H9 (cell line): ENCODE data around the gene AK5. TPM values are rescaled to one million over a fixed set of nuclear protein-coding genes. Genes with fewer than 3 reads are reported as not detected.

ENCODE experiments used
- DNase-seq: peaks from one replicate; pipeline ENCODE4 v3.0.0-alpha.2; 2017
- H2AFZ ChIP-seq: one replicate; pipeline ENCODE4 v1.6.1; 2013; ENCODE audit warnings: mild to moderate bottlenecking, low read length, control low read depth, moderate library complexity
- H2AK5ac ChIP-seq: 2 replicates; pipeline ENCODE4 v1.6.1; 2013; ENCODE audit warnings: low read length, control low read depth, mixed read lengths; ENCODE audit not compliant: insufficient read length
- H2BK120ac ChIP-seq: one replicate; pipeline ENCODE4 v1.6.1; 2013; ENCODE audit warnings: low read depth, mild to moderate bottlenecking, low read length, control low read depth, inconsistent platforms; ENCODE audit not compliant: poor library complexity, severe bottlenecking
- H2BK12ac ChIP-seq: 2 replicates; pipeline ENCODE4 v1.6.1; 2013; ENCODE audit warnings: low read length, control low read depth, mixed read lengths, low read depth; ENCODE audit not compliant: insufficient read length
- H2BK15ac ChIP-seq: 2 replicates; pipeline ENCODE4 v1.6.1; 2013; ENCODE audit warnings: low read depth, low read length, control low read depth
- H2BK20ac ChIP-seq: one replicate; pipeline ENCODE4 v1.6.1; 2013; ENCODE audit warnings: low read depth, mild to moderate bottlenecking, low read length, control low read depth, inconsistent platforms; ENCODE audit not compliant: poor library complexity, severe bottlenecking
- H2BK5ac ChIP-seq: 2 replicates; pipeline ENCODE4 v1.6.1; 2013; ENCODE audit warnings: low read length, control low read depth, mixed read lengths; ENCODE audit not compliant: insufficient read length
- H3K14ac ChIP-seq: 2 replicates; pipeline ENCODE4 v1.6.1; 2013; ENCODE audit warnings: low read length, control low read depth; ENCODE audit not compliant: insufficient read depth
- H3K18ac ChIP-seq: 2 replicates; pipeline ENCODE4 v1.6.1; 2013; ENCODE audit warnings: low read depth, mild to moderate bottlenecking, mixed read lengths, low read length, control low read depth; ENCODE audit not compliant: insufficient read length
- H3K23ac ChIP-seq: 2 replicates; pipeline ENCODE4 v1.6.1; 2013; ENCODE audit warnings: low read length, control low read depth, mixed read lengths, low read depth; ENCODE audit not compliant: insufficient read length
- H3K23me2 ChIP-seq: 2 replicates; pipeline ENCODE4 v1.6.1; 2013; ENCODE audit warnings: low read depth, mild to moderate bottlenecking, mixed read lengths, low read length, control low read depth; ENCODE audit not compliant: insufficient read length, poor library complexity, severe bottlenecking
- H3K27ac ChIP-seq: 2 replicates; pipeline ENCODE4 v1.5.1; 2013; ENCODE audit warnings: low read length, control low read depth, mixed read lengths, low read depth; ENCODE audit not compliant: insufficient read length
- H3K27me3 ChIP-seq: 2 replicates; pipeline ENCODE4 v1.6.1; 2013; ENCODE audit warnings: low read length, control low read depth, inconsistent platforms; ENCODE audit not compliant: insufficient read depth
- H3K4ac ChIP-seq: 2 replicates; pipeline ENCODE4 v1.6.1; 2013; ENCODE audit warnings: low read depth, mild to moderate bottlenecking, control low read depth, inconsistent platforms, low read length, moderate library complexity
- H3K4me1 ChIP-seq: 2 replicates; pipeline ENCODE4 v1.6.1; 2013; ENCODE audit warnings: low read length, control low read depth, inconsistent platforms; ENCODE audit not compliant: insufficient read depth
- H3K4me2 ChIP-seq: 2 replicates; pipeline ENCODE4 v1.6.1; 2013; ENCODE audit warnings: low read length, control low read depth, mixed read lengths; ENCODE audit not compliant: insufficient read length, insufficient read depth
- H3K56ac ChIP-seq: 2 replicates; pipeline ENCODE4 v1.6.1; 2013; ENCODE audit warnings: low read depth, mild to moderate bottlenecking, mixed read lengths, low read length, control low read depth; ENCODE audit not compliant: insufficient read length
- H3K79me1 ChIP-seq: 2 replicates; pipeline ENCODE4 v1.6.1; 2013; ENCODE audit warnings: low read depth, mild to moderate bottlenecking, moderate library complexity, low read length, control low read depth, inconsistent platforms; ENCODE audit not compliant: insufficient read depth, poor library complexity, severe bottlenecking
- H3K79me2 ChIP-seq: 2 replicates; pipeline ENCODE4 v1.6.1; 2013; ENCODE audit warnings: low read length, control low read depth, inconsistent platforms; ENCODE audit not compliant: insufficient read depth
- H3K9ac ChIP-seq: 2 replicates; pipeline ENCODE4 v1.6.1; 2013; ENCODE audit warnings: low read length, control low read depth, mixed read lengths; ENCODE audit not compliant: insufficient read length; ENCODE audit errors: extremely low read depth
- H3K9me3 ChIP-seq: one replicate; pipeline ENCODE4 v1.6.1; 2013; ENCODE audit warnings: low read depth, low read length, inconsistent platforms; ENCODE audit not compliant: control insufficient read depth
- H3T11ph ChIP-seq: one replicate; pipeline ENCODE4 v1.6.1; 2013; ENCODE audit warnings: mild to moderate bottlenecking, low read length, control low read depth, inconsistent platforms
- H4K20me1 ChIP-seq: one replicate; pipeline ENCODE4 v1.6.1; 2013; ENCODE audit not compliant: control insufficient read depth, insufficient read length, insufficient read depth
- H4K5ac ChIP-seq: 2 replicates; pipeline ENCODE4 v1.6.1; 2013; ENCODE audit warnings: low read depth, mild to moderate bottlenecking, mixed read lengths, low read length, control low read depth; ENCODE audit not compliant: insufficient read length
- H4K8ac ChIP-seq: replicated peaks from 2 replicates; pipeline ENCODE4 v1.6.1; 2013; ENCODE audit warnings: low read length, control low read depth, mixed read lengths, low read depth; ENCODE audit not compliant: insufficient read length
- H4K91ac ChIP-seq: 2 replicates; pipeline ENCODE4 v1.6.1; 2013; ENCODE audit warnings: low read depth, mild to moderate bottlenecking, moderate library complexity, mixed read lengths, low read length, control low read depth; ENCODE audit not compliant: insufficient read length
- H3K27ac Mint-ChIP-seq, 3 experiments: 2 replicates in 2 of 3; 3 replicates in 1 of 3; pipeline ENCODE4 v1.8.0; 2020 to 2021; ENCODE audit warnings: mixed read lengths in 3 of 3, mild to moderate bottlenecking in 1 of 3, moderate library complexity in 1 of 3
- H3K27me3 Mint-ChIP-seq: 2 replicates; pipeline ENCODE4 v1.8.0; 2021; ENCODE audit warnings: low read depth, mild to moderate bottlenecking, moderate library complexity, mixed read lengths
- H3K36me3 Mint-ChIP-seq, 3 experiments: 2 replicates in 2 of 3; 3 replicates in 1 of 3; pipeline ENCODE4 v1.8.0; 2020 to 2021; ENCODE audit warnings: low read depth in 3 of 3, mixed read lengths in 3 of 3; ENCODE audit not compliant: insufficient read depth in 1 of 3
- H3K4me1 Mint-ChIP-seq, 2 experiments: 2 replicates each; pipeline ENCODE4 v1.8.0; 2020; ENCODE audit warnings: mixed read lengths in 2 of 2
- H3K4me3 Mint-ChIP-seq, 2 experiments: 2 replicates in 1 of 2; 3 replicates in 1 of 2; pipeline ENCODE4 v1.8.0; 2020 to 2021; ENCODE audit warnings: mild to moderate bottlenecking in 2 of 2, mixed read lengths in 2 of 2, moderate library complexity in 1 of 2
- H3K9me3 Mint-ChIP-seq, 2 experiments: 2 replicates in 1 of 2; 3 replicates in 1 of 2; pipeline ENCODE4 v1.8.0; 2020; ENCODE audit warnings: mild to moderate bottlenecking in 2 of 2, mixed read lengths in 2 of 2, moderate library complexity in 1 of 2
- WGBS: extraction: QIAGEN DNeasy Blood & Tissue Kit; methylation state at CpG from one replicate; pipeline ENCODE4 v1.1.7; 2013; ENCODE audit warnings: missing lambda C conversion rate, low lambda C conversion rate, mixed read lengths; ENCODE audit not compliant: insufficient read length; ENCODE audit errors: extremely low coverage; 5-methylcytosine and 5-hydroxymethylcytosine counted together
- total RNA-seq: library from RNA; stranded (reverse); gene quantifications from 2 replicates; pipeline ENCODE4 v1.2.1, GENCODE V29; 2021
- TF ChIP-seq, protein P1 (sequence below): fragments of 200-600 bp; sonication (generic); conservative IDR thresholded peaks from 3 replicates; pipeline ENCODE4 v1.8.0; 2021; ENCODE audit warnings: antibody characterized with exemption, mild to moderate bottlenecking

The AK5 gene
- total RNA-seq, 1 experiment from 2014 or later: 2.5 TPM

DNA sequence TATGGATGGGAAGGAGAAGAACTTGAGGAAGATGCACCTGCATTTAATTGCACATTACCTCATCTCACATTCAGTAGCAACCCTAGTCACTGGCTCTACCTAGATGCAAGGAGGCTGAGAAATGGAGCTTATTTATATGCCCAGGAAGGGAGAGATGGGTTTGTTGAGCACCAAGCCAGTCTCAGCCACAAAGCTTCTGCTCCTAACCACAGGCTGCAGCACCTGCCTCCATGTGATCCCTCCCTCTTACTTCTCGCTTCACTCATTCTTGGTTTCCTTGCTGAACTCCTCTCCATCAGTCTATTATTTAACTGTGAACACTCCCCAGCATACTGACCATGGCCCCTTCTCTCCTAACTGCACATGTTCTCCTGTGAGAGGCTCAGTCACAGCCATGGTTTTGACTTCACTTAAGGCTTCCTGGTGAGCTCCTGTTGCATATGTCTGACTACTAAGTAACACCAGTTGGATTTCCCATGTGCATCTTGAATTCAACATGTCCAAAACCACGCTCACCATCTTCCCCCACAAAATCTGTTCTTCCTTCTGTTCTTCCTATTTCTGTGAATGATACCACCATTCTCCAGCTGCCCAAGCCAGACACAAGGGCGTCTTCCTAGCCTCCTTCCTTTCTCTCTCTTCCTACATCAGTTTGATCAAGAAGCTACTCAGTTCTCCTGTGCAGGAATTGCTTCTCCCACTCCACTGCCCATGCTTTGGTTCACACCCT lies 139.8 kb downstream of the AK5 start:
- no peak overlapping the region for H3K23ac ChIP-seq
- H3K27me3 ChIP-seq: no peaks in the 10 kb centered on the region
- no peak overlapping the region for H2AFZ ChIP-seq
- Mint-ChIP-seq H3K4me3 (no peak overlapping the region), H3K27me3 (no peaks in the 10 kb centered on the region), H3K36me3 (peaks cover 0 to 8% (median 1%) of the 10 kb centered on the region in 3 experiments; a peak in 3 of 7 replicates), H3K4me1 (peaks cover 4 to 5% of the 10 kb centered on the region in 2 experiments; a peak in 2 of 4 replicates), H3K27ac (no peak overlapping the region), H3K9me3 (peaks cover 6 to 7% of the 10 kb centered on the region in 2 experiments; a peak in 4 of 5 replicates)
- no peak overlapping the region for H2BK5ac ChIP-seq
- no peaks in the 10 kb centered on the region for H3K79me1 ChIP-seq
- no peak overlapping the region for H3K4ac ChIP-seq
- H4K91ac ChIP-seq: no peak overlapping the region
- no peaks in the 10 kb centered on the region for H3K23me2 ChIP-seq
- H3K79me2 ChIP-seq: no peaks in the 10 kb centered on the region
- H2BK20ac ChIP-seq: no peak overlapping the region
- H4K8ac ChIP-seq: no peak overlapping the region
- H2AK5ac ChIP-seq: no peak overlapping the region
- no peak overlapping the region for H2BK120ac ChIP-seq
- no peak overlapping the region for H3K27ac ChIP-seq
- no peak overlapping the region for H3K18ac ChIP-seq
- no peaks in the 10 kb centered on the region for H3K9me3 ChIP-seq
- no peak overlapping the region for H3K4me2 ChIP-seq
- H3K9ac ChIP-seq: no peak overlapping the region
- H4K20me1 ChIP-seq: no peaks in the 10 kb centered on the region
- no peaks in the 10 kb centered on the region for H3K4me1 ChIP-seq
- H3K14ac ChIP-seq: no peak overlapping the region
- TF ChIP-seq, protein P1, sequence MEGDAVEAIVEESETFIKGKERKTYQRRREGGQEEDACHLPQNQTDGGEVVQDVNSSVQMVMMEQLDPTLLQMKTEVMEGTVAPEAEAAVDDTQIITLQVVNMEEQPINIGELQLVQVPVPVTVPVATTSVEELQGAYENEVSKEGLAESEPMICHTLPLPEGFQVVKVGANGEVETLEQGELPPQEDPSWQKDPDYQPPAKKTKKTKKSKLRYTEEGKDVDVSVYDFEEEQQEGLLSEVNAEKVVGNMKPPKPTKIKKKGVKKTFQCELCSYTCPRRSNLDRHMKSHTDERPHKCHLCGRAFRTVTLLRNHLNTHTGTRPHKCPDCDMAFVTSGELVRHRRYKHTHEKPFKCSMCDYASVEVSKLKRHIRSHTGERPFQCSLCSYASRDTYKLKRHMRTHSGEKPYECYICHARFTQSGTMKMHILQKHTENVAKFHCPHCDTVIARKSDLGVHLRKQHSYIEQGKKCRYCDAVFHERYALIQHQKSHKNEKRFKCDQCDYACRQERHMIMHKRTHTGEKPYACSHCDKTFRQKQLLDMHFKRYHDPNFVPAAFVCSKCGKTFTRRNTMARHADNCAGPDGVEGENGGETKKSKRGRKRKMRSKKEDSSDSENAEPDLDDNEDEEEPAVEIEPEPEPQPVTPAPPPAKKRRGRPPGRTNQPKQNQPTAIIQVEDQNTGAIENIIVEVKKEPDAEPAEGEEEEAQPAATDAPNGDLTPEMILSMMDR: no peak
- WGBS: no CpG with 5 or more reads among the region's 3 CpGs
- no peak overlapping the region for H3K56ac ChIP-seq
- H2BK15ac ChIP-seq: no peak overlapping the region
- no peak overlapping the region for H4K5ac ChIP-seq
- no peak overlapping the region for H2BK12ac ChIP-seq
- no peak for DNase-seq
- no peak overlapping the region for H3T11ph ChIP-seq
